Measurements from ENCODE around the gene PRIM2. TPM values are rescaled to one million over a fixed set of nuclear protein-coding genes. Genes with fewer than 3 reads are reported as not detected.
A peak's percentile ranks its signal among the peaks of the same experiment; 100 is the strongest.
"Not testable (repeated sequence)": the region's sequence is repeated elsewhere in the genome, so short reads cannot be mapped to it uniquely, and the experiment has no call there.

Gene PRIM2
- total and polyA plus RNA-seq, 8 donors, result 11.2 to 18.8 (median 14.8) TPM

GRCh38 chr6:57535121-57535520, 217.7 kb downstream of the PRIM2 start:
- H3K4me1 ChIP-seq; ATAC-seq; H3K27me3 ChIP-seq; H3K27ac ChIP-seq; H3K9me3 ChIP-seq; DNase-seq; H3K4me3 ChIP-seq; intact Hi-C loops (cut with DNase I); H3K36me3 ChIP-seq: not testable (repeated sequence)

GRCh38 chr6:57535994-57536393, 218.6 kb downstream of the PRIM2 start:
- H3K36me3 ChIP-seq; H3K4me1 ChIP-seq; H3K9me3 ChIP-seq; H3K27ac ChIP-seq; H3K4me3 ChIP-seq; H3K27me3 ChIP-seq; intact Hi-C loops (cut with DNase I): not testable (repeated sequence)
- ATAC-seq, result peak; percentile 81
- peak in 1 of 2 donors; percentile 24 for TF ChIP-seq CTCF (IDR thresholded peaks at IDR 0.05)
- peak in 1 of 4 donors; percentile 21 for DNase-seq

- H3K4me3 ChIP-seq; H3K9me3 ChIP-seq; H3K36me3 ChIP-seq; H3K4me1 ChIP-seq; ATAC-seq; intact Hi-C loops (cut with DNase I); DNase-seq; H3K27ac ChIP-seq; H3K27me3 ChIP-seq: not testable (repeated sequence)
These were observed 220.5 kb downstream of the PRIM2 start for GRCh38 chr6:57537916-57538315.

- H3K4me3 ChIP-seq; H3K27ac ChIP-seq; DNase-seq; intact Hi-C loops (cut with DNase I); ATAC-seq; H3K4me1 ChIP-seq; H3K36me3 ChIP-seq; H3K27me3 ChIP-seq; H3K9me3 ChIP-seq: not testable (repeated sequence)
These were observed 234.5 kb downstream of the PRIM2 start for GRCh38 chr6:57551961-57552360.

- DNase-seq; H3K4me3 ChIP-seq; H3K27me3 ChIP-seq; H3K4me1 ChIP-seq; H3K9me3 ChIP-seq; ATAC-seq; H3K27ac ChIP-seq; H3K36me3 ChIP-seq; intact Hi-C loops (cut with DNase I): not testable (repeated sequence)
These were observed 240.4 kb downstream of the PRIM2 start for GRCh38 chr6:57557855-57558254.

GRCh38 chr6:57559170-57559569, 241.7 kb downstream of the PRIM2 start:
- H3K9me3 ChIP-seq; H3K4me1 ChIP-seq; H3K36me3 ChIP-seq; H3K27me3 ChIP-seq; ATAC-seq; H3K27ac ChIP-seq; DNase-seq; intact Hi-C loops (cut with DNase I); H3K4me3 ChIP-seq: not testable (repeated sequence)

- intact Hi-C loops (cut with DNase I); H3K27ac ChIP-seq: not testable (repeated sequence)
These were observed 244.8 kb downstream of the PRIM2 start for GRCh38 chr6:57562233-57562632.

GRCh38 chr6:57572119-57572518, 254.7 kb downstream of the PRIM2 start:
- H3K27ac ChIP-seq; DNase-seq; ATAC-seq; H3K27me3 ChIP-seq; H3K36me3 ChIP-seq; intact Hi-C loops (cut with DNase I); H3K9me3 ChIP-seq; H3K4me3 ChIP-seq; H3K4me1 ChIP-seq: not testable (repeated sequence)

More at GRCh38 chr6:57562233-57562632, 244.8 kb downstream of the PRIM2 start:
- DNase-seq, H3K9me3 ChIP-seq, H3K27me3 ChIP-seq, ATAC-seq, H3K4me1 ChIP-seq, H3K36me3 ChIP-seq, H3K4me3 ChIP-seq: not testable (repeated sequence)

- DNase-seq; intact Hi-C loops (cut with DNase I); H3K4me1 ChIP-seq; ATAC-seq; H3K36me3 ChIP-seq; H3K9me3 ChIP-seq; H3K4me3 ChIP-seq; H3K27me3 ChIP-seq; H3K27ac ChIP-seq: not testable (repeated sequence)
These were observed 255.4 kb downstream of the PRIM2 start for GRCh38 chr6:57572844-57573243.

GRCh38 chr6:57577023-57577422, 259.6 kb downstream of the PRIM2 start:
- H3K36me3 ChIP-seq; H3K4me3 ChIP-seq; intact Hi-C loops (cut with DNase I); H3K27ac ChIP-seq; H3K27me3 ChIP-seq; DNase-seq; ATAC-seq; H3K4me1 ChIP-seq; H3K9me3 ChIP-seq: not testable (repeated sequence)
